HepG2 (cell line): ENCODE results near the gene C1orf94. TPM values are rescaled to one million over a fixed set of nuclear protein-coding genes. Genes with fewer than 3 reads are reported as not detected.

Experiments used
- ATAC-seq: fragments of 200-7000 bp; cut with Tn5 transposase; 3 replicates; pipeline ENCODE4 v1.9.1; 2020; ENCODE audit warnings: mild to moderate bottlenecking, moderate library complexity
- BruUV-seq: library from RNA; stranded (reverse); fragments of 400-500 nt; replicated peaks from 2 replicates; lab custom pipeline; 2021; lab: Mats Ljungman, UMichigan
- CTCF ChIA-PET: fragments of 300-600 bp; formaldehyde crosslinking; extraction: SDS; loops from one replicate; lab custom pipeline; 2021; ENCODE audit warnings: low total read pairs, inconsistent platforms, low intra/inter-chr PET ratio; lab: Yijun Ruan, JAX
- POLR2A ChIA-PET: fragments of 350-600 bp; sonication (Branson Sonifier 250); formaldehyde crosslinking; loops from one replicate; lab custom pipeline; 2020; ENCODE audit warnings: antibody characterized with exemption, inconsistent platforms; lab: Yijun Ruan, JAX
- DNase-seq: peaks from one replicate; pipeline ENCODE4 v3.0.0-alpha.2; 2015; ENCODE audit warnings: low spot score
- FAIRE-seq: peaks from 3 replicates; lab custom pipeline; 2011; peaks lifted over from hg19 to GRCh38; lab: Jason Lieb, UNC
- H2AFZ ChIP-seq: one replicate; pipeline ENCODE4 v1.6.1; 2011; ENCODE audit warnings: low read length, inconsistent platforms
- H3K27ac ChIP-seq: fragments of 300-600 bp; 3 replicates; pipeline ENCODE4 v1.8.0; 2011; ENCODE audit warnings: mixed run types, mild to moderate bottlenecking, mixed read lengths, low read length, inconsistent platforms; ENCODE audit not compliant: insufficient read depth; ENCODE audit errors: extremely low read length
- H3K27me3 ChIP-seq, 2 experiments: fragments of 200-600 bp in 1 of 2; 2 replicates in 1 of 2; 3 replicates in 1 of 2; pipeline versions ENCODE4 v1.6.0 to v1.8.0; 2011; ENCODE audit warnings: low read length in 2 of 2, mild to moderate bottlenecking in 2 of 2, moderate library complexity in 2 of 2, inconsistent platforms in 1 of 2; ENCODE audit not compliant: insufficient read depth in 2 of 2, control insufficient read depth in 1 of 2
- H3K36me3 ChIP-seq, 2 experiments: fragments of 200-600 bp in 1 of 2; replicated peaks in 1 of 2; 2 replicates in 1 of 2; 3 replicates in 1 of 2; pipeline versions ENCODE4 v1.5.1 to v1.8.0; 2011; ENCODE audit warnings: low read length in 2 of 2, inconsistent platforms in 1 of 2; ENCODE audit not compliant: insufficient read depth in 2 of 2, control insufficient read depth in 1 of 2
- H3K4me1 ChIP-seq: 2 replicates; pipeline ENCODE4 v1.5.1; 2012; ENCODE audit warnings: low read length, inconsistent platforms; ENCODE audit not compliant: insufficient read depth
- H3K4me2 ChIP-seq: 2 replicates; pipeline ENCODE4 v1.6.0; 2011; ENCODE audit warnings: low read depth, low read length, inconsistent platforms
- H3K4me3 ChIP-seq, 3 experiments: fragments of 200-600 bp in 1 of 3; sonication (generic), shearing (Covaris generic) in 1 of 3; replicated peaks in 1 of 3; 2 replicates each; pipeline ENCODE4 v1.5.1; 2011 to 2016; ENCODE audit warnings: low read length in 3 of 3, inconsistent platforms in 2 of 3, low read depth in 2 of 3, mild to moderate bottlenecking in 2 of 3, control low read depth in 1 of 3, mixed read lengths in 1 of 3; ENCODE audit not compliant: insufficient read depth in 1 of 3
- H3K79me2 ChIP-seq: one replicate; pipeline ENCODE4 v1.6.1; 2011; ENCODE audit warnings: low read length, inconsistent platforms; ENCODE audit not compliant: insufficient read depth
- H3K9ac ChIP-seq: 2 replicates; pipeline ENCODE4 v1.6.0; 2011; ENCODE audit warnings: mild to moderate bottlenecking, low read depth, low read length, inconsistent platforms; ENCODE audit not compliant: insufficient read depth
- H3K9me3 ChIP-seq: 2 replicates; pipeline ENCODE4 v1.5.1; 2012; ENCODE audit warnings: mild to moderate bottlenecking, low read length
- H4K20me1 ChIP-seq: 2 replicates; pipeline ENCODE4 v1.6.0; 2011; ENCODE audit warnings: inconsistent platforms, mild to moderate bottlenecking, low read length, moderate library complexity; ENCODE audit not compliant: insufficient read depth
- SETDB1 ChIP-seq: sonication (generic); formaldehyde crosslinking; IDR thresholded peaks from 2 replicates; pipeline ENCODE4 v1.5.1; 2020; ENCODE audit warnings: missing genetic modification reagents, mild to moderate bottlenecking, borderline replicate concordance
- SP4 ChIP-seq: sonication (generic); formaldehyde crosslinking; IDR thresholded peaks from 2 replicates; pipeline ENCODE4 v1.8.1; 2023; ENCODE audit warnings: mild to moderate bottlenecking, missing genetic modification reagents
- TFE3 ChIP-seq: IDR thresholded peaks from 2 replicates; pipeline ENCODE4 v1.6.1; 2016
- ZNF10 ChIP-seq: sonication (generic); formaldehyde crosslinking; IDR thresholded peaks from 2 replicates; pipeline ENCODE4 v1.4.0; 2020; ENCODE audit warnings: mild to moderate bottlenecking, low read depth, missing genetic modification reagents, borderline replicate concordance
- ZNF160 ChIP-seq: sonication (generic); formaldehyde crosslinking; IDR thresholded peaks from 2 replicates; pipeline ENCODE4 v1.8.0; 2022; ENCODE audit warnings: mild to moderate bottlenecking, inconsistent platforms, missing genetic modification reagents
- ZNF260 ChIP-seq: sonication (generic); formaldehyde crosslinking; IDR thresholded peaks from 2 replicates; pipeline ENCODE4 v1.4.0; 2020; ENCODE audit warnings: missing genetic modification reagents, low read depth, mild to moderate bottlenecking, borderline replicate concordance
- ZNF549 ChIP-seq: sonication (generic); formaldehyde crosslinking; IDR thresholded peaks from 2 replicates; pipeline ENCODE4 v1.5.0; 2020; ENCODE audit warnings: missing genetic modification reagents
- ZNF572 ChIP-seq: sonication (generic); formaldehyde crosslinking; IDR thresholded peaks from 2 replicates; pipeline ENCODE4 v1.5.1; 2020; ENCODE audit warnings: mild to moderate bottlenecking, missing genetic modification reagents
- ZNF576 ChIP-seq: sonication (generic); formaldehyde crosslinking; IDR thresholded peaks from 2 replicates; pipeline ENCODE4 v1.4.0; 2020; ENCODE audit warnings: mild to moderate bottlenecking, missing genetic modification reagents
- ZNF589 ChIP-seq: sonication (generic); formaldehyde crosslinking; conservative IDR thresholded peaks from 2 replicates; pipeline ENCODE4 v1.8.0; 2022; ENCODE audit warnings: mild to moderate bottlenecking, moderate library complexity, missing genetic modification reagents
- ZNF687 ChIP-seq: sonication (generic); formaldehyde crosslinking; IDR thresholded peaks from 2 replicates; pipeline ENCODE4 v1.5.1; 2020; ENCODE audit warnings: mild to moderate bottlenecking, missing genetic modification reagents, moderate library complexity
- ZNF775 ChIP-seq: sonication (generic); formaldehyde crosslinking; IDR thresholded peaks from 2 replicates; pipeline ENCODE4 v1.4.0; 2020; ENCODE audit warnings: missing genetic modification reagents, mild to moderate bottlenecking, moderate library complexity, borderline replicate concordance
- WGBS: methylation state at CpG from one replicate; pipeline ENCODE4 v1.1.6; 2017; ENCODE audit warnings: low lambda C conversion rate; 5-methylcytosine and 5-hydroxymethylcytosine counted together
- in situ Hi-C: cut with HindIII; loops from 2 replicates; pipeline ENCODE4 v1.10.0; 2017; ENCODE audit warnings: low pct_unique_long_range_greater_than_20kb; ENCODE audit not compliant: extremely low pct_ligation_motif_present
- intact Hi-C: fragments of 100-400 bp; cut with micrococcal nuclease; formaldehyde crosslinking; loops from one replicate; pipeline ENCODE4 v1.10.0; 2022; ENCODE audit not compliant: unreplicated experiment
- polyA plus RNA-seq, 8 experiments: library from polyadenylated mRNA; depleted of rRNA in 3 of 8; stranded (reverse) in 7 of 8; unstranded in 1 of 8; fragments of >200 nt; fragmentation: Illumina TruSeq in 4 of 8; extraction: Trizol in 4 of 8; gene quantifications; 2 replicates each; pipeline versions ENCODE4 v1.2.1 to v1.2.3, GENCODE V29; 2011 to 2016; ENCODE audit warnings: low read depth in 4 of 8, missing spikeins in 1 of 8, mixed read lengths in 1 of 8; ENCODE audit not compliant: insufficient read depth in 1 of 8
- total RNA-seq, 5 experiments: library from RNA; depleted of rRNA; stranded (reverse); fragments of >200 nt; fragmentation: Illumina TruSeq; extraction: Trizol; gene quantifications; 2 replicates each; pipeline ENCODE4 v1.2.3, GENCODE V29; 2016; ENCODE audit warnings: low read depth in 1 of 5

The C1orf94 gene
- total and polyA plus RNA-seq, 2 of the 13 experiments (the other 11 are each of a cell fraction or from before 2014, with no cell fraction given) = not detected

- no peak for DNase-seq
- in situ Hi-C loops (no loop called here), intact Hi-C loops (no loop called here)
- CTCF ChIA-PET = no interaction called here
- H3K9ac ChIP-seq = no peak overlapping the region
- H3K36me3 ChIP-seq = no peaks in the 10 kb centered on the region
- no peak overlapping the region for H2AFZ ChIP-seq
- ATAC-seq = no peak
- TF ChIP-seq SETDB1 (no peak), ZNF260 (CRISPR knock-in tag) (no peak), SP4 (CRISPR knock-in tag) (no peak), ZNF549 (CRISPR knock-in tag) (no peak)
- 6% methylated on average over 4 of the region's 4 CpGs for WGBS
- no peaks in the 10 kb centered on the region for H4K20me1 ChIP-seq
- H3K79me2 ChIP-seq = no peaks in the 10 kb centered on the region
- H3K4me3 ChIP-seq = no peak overlapping the region
- no TSS peak for BruUV-seq
- H3K27me3 ChIP-seq = no peaks in the 10 kb centered on the region
- H3K4me2 ChIP-seq = no peak overlapping the region
- POLR2A ChIA-PET = no interaction called here
- H3K4me1 ChIP-seq = no peaks in the 10 kb centered on the region
- no peak for FAIRE-seq
- H3K27ac ChIP-seq = no peak overlapping the region
- H3K9me3 ChIP-seq = peaks cover 7% of the 10 kb centered on the region; the same call in 1 of the 2 replicates
Measured at GRCh38 chr1:34245967-34246366, 69.3 kb downstream of the C1orf94 start.

- no peak for DNase-seq
- Histone ChIP-seq H3K4me2 (no peak overlapping the region), H3K9me3 (no peaks in the 10 kb centered on the region), H3K9ac (no peak overlapping the region), H3K4me3 (no peak overlapping the region), H3K79me2 (no peaks in the 10 kb centered on the region), H3K36me3 (no peaks in the 10 kb centered on the region), H2AFZ (no peak overlapping the region), H3K27ac (no peak overlapping the region), H3K27me3 (no peaks in the 10 kb centered on the region), H4K20me1 (no peaks in the 10 kb centered on the region), H3K4me1 (no peaks in the 10 kb centered on the region)
- no TSS peak for BruUV-seq
- no peak for ATAC-seq
- ChIA-PET POLR2A (no interaction called here), CTCF (no interaction called here)
- intact Hi-C loops = no loop called here
- 13% methylated on average over 3 of the region's 3 CpGs for WGBS
- FAIRE-seq = no peak
- in situ Hi-C loops = no loop called here
- TF ChIP-seq ZNF10 (CRISPR knock-in tag) (no peak), ZNF572 (CRISPR knock-in tag) (no peak), ZNF160 (CRISPR knock-in tag) (no peak), ZNF775 (CRISPR knock-in tag) (no peak), ZNF589 (CRISPR knock-in tag) (no peak), ZNF687 (no peak), TFE3 (CRISPR knock-in tag) (no peak), ZNF576 (CRISPR knock-in tag) (no peak)
Measured at GRCh38 chr1:34250342-34250741, 73.6 kb downstream of the C1orf94 start.
